NB4 (cell line): Measurements from ENCODE around the gene FUT7.

Experiments used
- DNase-seq: peaks from one replicate; pipeline ENCODE4 v3.0.0; 2010; ENCODE audit warnings: low read depth
- H3K4me3 ChIP-seq: one replicate; pipeline ENCODE4 v1.5.1; 2011; ENCODE audit warnings: mild to moderate bottlenecking, low read depth, low read length, moderate library complexity
- MYC ChIP-seq: IDR thresholded peaks from 2 replicates; pipeline ENCODE4 v1.6.1; 2011; ENCODE audit warnings: low read depth, low read length
- POLR2A ChIP-seq: IDR thresholded peaks from 2 replicates; pipeline ENCODE4 v1.6.1; 2011; ENCODE audit warnings: mild to moderate bottlenecking; ENCODE audit not compliant: insufficient read length; ENCODE audit errors: extremely low read depth
- TF ChIP-seq, protein P1 (sequence below): IDR thresholded peaks from 2 replicates; pipeline ENCODE4 v1.6.1; 2011; ENCODE audit warnings: low read depth, low read length
- TF ChIP-seq, protein P2 (sequence below): IDR thresholded peaks from one replicate; pipeline ENCODE4 v1.5.1; 2012; ENCODE audit warnings: low read depth, low read length

Gene FUT7

DNA sequence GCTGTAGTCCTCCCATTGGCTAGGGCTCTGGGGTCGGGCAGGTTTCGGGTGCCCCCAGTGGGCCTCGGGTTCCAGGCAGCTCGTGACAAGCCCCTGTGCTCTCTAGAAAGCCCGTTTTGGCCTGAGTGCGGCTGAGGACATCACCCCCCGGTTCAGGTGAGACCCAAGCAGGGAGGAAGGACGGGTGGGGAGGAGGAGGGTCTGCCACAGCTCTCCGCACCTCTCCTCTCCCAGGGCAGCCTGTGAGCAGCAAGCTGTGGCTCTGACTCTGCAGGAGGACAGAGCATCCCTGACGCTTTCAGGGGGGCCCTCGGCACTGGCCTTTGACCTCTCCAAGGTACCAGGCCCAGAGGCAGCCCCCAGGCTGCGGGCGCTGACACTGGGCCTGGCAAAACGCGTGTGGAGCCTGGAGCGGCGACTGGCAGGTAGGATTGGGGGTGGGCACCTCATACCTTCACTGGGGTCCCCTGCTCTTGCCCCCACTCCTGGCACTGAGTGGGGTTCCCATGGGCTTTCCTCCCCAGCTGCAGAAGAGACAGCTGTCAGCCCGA is 39.0 kb downstream of the FUT7 start:
- DNase-seq, result no peak
- TF ChIP-seq, protein P1, sequence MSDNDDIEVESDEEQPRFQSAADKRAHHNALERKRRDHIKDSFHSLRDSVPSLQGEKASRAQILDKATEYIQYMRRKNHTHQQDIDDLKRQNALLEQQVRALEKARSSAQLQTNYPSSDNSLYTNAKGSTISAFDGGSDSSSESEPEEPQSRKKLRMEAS, result no peak
- TF ChIP-seq MYC, result no peak
- TF ChIP-seq, protein P2, sequence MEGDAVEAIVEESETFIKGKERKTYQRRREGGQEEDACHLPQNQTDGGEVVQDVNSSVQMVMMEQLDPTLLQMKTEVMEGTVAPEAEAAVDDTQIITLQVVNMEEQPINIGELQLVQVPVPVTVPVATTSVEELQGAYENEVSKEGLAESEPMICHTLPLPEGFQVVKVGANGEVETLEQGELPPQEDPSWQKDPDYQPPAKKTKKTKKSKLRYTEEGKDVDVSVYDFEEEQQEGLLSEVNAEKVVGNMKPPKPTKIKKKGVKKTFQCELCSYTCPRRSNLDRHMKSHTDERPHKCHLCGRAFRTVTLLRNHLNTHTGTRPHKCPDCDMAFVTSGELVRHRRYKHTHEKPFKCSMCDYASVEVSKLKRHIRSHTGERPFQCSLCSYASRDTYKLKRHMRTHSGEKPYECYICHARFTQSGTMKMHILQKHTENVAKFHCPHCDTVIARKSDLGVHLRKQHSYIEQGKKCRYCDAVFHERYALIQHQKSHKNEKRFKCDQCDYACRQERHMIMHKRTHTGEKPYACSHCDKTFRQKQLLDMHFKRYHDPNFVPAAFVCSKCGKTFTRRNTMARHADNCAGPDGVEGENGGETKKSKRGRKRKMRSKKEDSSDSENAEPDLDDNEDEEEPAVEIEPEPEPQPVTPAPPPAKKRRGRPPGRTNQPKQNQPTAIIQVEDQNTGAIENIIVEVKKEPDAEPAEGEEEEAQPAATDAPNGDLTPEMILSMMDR, result no peak
- H3K4me3 ChIP-seq, result peak overlapping the region; percentile 79

DNA sequence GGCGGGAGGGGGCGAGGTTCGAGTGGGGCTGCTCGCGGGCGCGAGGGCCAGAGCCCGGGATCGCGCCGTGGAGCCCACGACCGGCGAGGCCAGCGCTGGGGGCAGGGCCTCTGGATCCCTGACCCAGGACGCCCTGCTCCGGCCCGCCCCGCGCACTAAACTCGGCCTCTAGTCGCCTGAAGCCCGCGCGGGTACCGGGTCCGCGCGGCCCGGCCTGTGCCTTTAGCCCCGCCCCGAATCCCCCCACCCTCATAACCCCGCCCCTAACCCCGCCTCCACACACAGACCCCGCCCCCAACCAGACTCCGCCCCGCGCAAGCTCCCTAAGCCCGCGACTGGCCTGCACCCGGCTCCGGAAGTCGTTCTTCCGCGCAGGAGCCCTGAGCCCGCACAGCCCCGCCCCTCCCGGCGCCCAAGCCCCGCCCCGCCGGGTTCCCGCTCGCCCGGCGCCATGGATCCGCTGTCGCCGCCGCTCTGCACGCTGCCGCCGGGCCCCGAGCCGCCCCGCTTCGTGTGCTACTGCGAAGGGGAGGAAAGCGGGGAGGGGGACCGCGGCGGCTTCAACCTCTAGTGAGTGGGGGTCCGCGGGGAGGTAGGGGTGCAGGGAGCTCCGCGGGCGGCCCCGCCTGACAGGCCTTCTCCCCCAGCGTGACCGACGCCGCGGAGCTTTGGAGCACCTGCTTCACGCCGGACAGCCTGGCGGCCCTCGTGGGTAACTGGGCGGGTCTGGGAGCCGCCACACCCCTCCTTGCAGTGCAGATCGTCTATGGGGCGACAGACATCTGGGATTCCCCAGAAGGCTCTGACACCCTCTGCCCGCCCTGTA is 39.7 kb downstream of the FUT7 start, which contains the start of gene PAXX:
PAXX (plus strand) TSS at position 430 of the 826 bp plus-strand sequence; CDS start at position 452, 22 bp downstream.
- H3K4me3 ChIP-seq, result peak within 1 kb of the TSS; percentile 79
- no peak; the same call in 1 of the 2 replicates for TF ChIP-seq MYC
- TF ChIP-seq POLR2A, result peak; percentile 69
- TF ChIP-seq, protein P2, result no peak
- TF ChIP-seq, protein P1, result peak; percentile 68

DNA sequence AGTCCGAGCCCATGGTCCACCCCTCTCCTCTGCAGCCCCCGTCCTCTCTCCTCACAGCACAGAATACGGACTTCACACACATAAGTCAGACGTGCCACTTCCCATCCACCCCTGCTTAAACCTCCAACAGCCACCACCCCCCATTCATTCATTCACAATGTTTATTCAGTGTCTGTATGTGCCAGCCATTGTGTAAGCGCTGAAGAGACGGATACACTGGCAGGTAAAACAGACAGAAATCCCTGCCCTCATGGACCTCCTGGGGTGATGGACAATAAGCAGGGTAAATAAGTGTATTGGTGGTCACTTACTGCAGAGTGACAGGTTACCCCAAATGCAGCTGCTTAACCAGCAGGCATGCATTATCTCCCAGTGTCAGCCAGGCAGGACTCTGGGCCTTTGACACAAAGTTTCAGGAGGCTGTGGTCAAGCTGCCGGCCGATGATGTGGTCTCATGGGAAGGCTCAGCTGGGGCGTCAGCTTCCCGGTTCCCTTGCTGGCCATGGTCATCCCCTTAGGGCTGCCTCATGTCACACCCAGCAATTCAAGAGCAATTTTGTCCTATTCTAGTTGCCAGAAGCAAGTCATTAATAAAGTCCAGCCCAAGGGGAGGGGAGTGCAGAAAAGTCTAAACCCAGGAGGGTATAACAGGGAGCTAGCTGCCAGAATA is 41.5 kb downstream of the FUT7 start:
- no peak overlapping the region for H3K4me3 ChIP-seq
- TF ChIP-seq MYC (no peak), POLR2A (no peak)
- TF ChIP-seq, protein P1, result no peak
- TF ChIP-seq, protein P2, result no peak
- no peak for DNase-seq

More for the DNA sequence above, 39.7 kb downstream of the FUT7 start, which contains the start of gene PAXX:
- DNase-seq, result peak; percentile 89

DNA sequence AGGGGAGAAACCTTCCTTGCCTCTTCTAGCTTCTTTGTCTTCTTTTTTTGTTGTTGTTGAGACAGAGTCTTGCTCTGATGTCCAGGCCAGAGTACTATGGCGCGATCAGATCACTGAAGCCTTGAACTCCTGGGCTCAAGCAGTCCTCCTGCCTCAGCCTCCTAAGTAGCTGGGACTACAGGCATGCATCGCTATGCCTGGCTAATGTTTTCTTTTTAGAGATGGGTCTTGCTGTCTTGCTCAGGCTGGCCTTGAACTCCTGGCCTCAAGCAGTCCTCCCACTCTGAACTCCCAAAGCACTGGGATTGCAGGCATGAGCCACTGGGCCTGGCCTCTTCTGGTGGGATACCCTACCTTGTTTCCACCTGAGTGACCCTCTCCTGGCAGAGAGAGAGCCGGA is 43.0 kb downstream of the FUT7 start:
- TF ChIP-seq MYC (no peak), POLR2A (no peak)
- TF ChIP-seq, protein P2, result no peak
- H3K4me3 ChIP-seq, result no peak overlapping the region
- DNase-seq, result no peak

DNA sequence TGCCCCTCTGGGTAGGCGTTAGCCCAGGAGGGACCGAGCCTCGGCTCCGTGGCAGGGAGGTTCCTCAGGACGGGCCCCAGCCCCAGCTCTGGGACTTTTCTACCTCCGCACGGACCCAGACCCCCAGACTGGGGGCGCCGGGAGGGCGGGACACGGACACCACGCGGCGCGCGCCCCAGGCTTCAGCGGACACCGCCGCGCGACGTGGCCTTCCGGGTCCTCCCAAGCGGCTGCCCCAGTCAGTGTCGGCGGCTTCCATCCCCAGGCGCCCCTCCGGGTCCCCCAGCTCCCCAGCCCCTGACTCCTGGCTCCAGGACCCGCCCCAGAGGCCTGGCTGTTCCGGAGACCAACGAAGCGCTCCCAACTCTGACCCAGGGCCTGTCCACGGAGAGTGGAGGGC is 46.0 kb downstream of the FUT7 start:
- no peak overlapping the region for H3K4me3 ChIP-seq
- DNase-seq, result no peak
- no peak for TF ChIP-seq MYC
- TF ChIP-seq, protein P2, result no peak
- TF ChIP-seq, protein P1, result no peak
- no peak for TF ChIP-seq POLR2A
